GM19043 (cell line): ENCODE data around the gene PDGFC.
"Not testable (repeated sequence)": the region's sequence is repeated elsewhere in the genome, so short reads cannot be mapped to it uniquely, and the experiment has no call there.

Experiments used
- ATAC-seq: cut with Tn5 transposase; IDR thresholded peaks from one replicate; pipeline ENCODE4 v1.9.1; 2021; ENCODE audit warnings: low read depth; ENCODE audit not compliant: unreplicated experiment

Gene PDGFC

GRCh38 chr4:156953001-156953400, 18.6 kb downstream of the PDGFC start:
- no peak for ATAC-seq

DNA sequence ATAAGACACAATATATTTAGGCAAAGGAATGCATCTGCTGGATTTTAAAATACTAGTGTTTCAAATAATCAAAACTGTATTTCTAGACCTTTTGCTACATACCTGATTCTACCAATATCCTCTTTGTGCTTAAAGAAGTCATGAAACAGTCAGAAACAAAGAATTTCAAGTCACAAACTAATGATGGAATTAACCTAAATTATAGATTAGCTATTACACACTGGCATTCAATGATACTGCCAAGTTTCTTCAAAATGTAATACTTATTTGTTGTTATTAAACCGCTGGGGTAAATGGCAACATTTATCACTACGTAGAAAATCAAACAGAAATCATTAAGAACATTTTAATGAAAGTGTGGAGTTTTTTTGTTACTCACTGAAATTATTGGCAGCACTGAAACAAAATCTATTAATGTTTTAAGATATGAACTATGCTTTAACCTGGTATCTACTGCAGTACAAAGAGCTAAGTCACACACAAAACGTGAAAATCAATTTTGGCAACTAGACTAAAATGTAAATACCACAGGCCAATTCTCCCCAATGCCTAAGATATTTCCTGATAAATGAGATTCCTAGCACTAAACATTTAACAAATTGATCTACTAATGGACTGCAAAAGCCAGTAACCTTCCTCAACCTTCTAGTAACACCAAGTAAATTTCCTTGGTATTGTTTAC, 19.4 kb downstream of the PDGFC start:
- no peak for ATAC-seq

- no peak for ATAC-seq
Observed at GRCh38 chr4:156950948-156951347, 20.7 kb downstream of the PDGFC start.

DNA sequence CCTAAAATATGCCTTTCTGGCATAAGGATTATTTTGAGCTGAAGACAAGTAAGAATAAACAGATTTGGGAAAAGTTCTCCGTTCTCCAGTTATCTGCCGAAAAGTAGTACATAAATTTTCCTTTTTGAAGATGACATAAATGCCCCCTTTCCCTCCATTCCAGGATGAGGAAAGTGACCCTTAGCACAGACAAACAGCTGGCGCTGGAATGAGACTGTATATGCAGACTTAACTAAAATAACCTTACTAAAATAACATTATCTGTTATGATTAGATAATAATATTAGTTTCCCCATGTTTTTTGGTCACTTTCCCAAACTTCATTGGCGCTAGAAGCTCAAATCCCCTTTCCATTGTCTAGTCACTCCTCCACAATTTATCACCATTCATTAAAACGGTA, 21.5 kb downstream of the PDGFC start:
- ATAC-seq: no peak

DNA sequence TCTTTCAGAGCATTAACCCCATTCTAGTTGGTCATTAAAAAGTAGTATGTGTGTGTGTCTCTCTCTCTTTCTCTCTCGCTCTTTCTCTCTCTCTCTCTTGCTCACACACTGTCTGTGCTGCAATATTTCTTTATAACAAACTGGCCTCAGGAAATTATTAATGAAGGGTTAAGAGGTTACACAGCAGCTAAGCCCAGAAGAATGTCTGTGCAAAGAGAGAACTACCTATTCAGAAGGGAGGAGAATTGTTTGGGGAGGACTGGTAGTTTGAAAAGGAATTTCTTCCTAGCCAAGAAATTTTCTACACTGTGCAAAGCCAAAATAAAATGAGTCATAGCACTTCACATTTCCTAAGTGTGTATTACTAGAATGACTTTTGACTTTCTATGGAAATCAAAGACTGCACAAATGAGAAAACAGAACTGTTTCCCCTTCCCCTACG, 22.2 kb downstream of the PDGFC start:
- no peak for ATAC-seq

- ATAC-seq: no peak
Observed at GRCh38 chr4:156948738-156949137, 22.9 kb downstream of the PDGFC start.

DNA sequence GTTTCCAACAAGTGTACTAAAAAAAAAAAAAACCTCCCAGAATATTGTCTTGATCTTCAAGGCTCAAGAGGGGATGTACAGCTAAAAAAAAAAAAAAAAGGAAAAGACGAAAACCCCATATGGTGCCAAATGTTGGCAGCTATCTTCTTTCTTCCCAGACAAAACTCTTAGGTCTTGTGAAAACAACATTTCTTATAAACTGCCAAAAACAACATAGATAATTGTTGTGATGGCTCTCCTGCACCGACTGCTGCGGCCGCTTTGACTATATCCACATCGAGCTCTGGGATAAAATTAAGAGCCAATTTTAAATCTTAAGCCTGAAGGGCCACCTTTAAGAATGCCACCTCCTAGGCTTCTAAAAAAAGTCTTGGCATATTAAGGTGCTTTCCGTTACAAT, 23.5 kb downstream of the PDGFC start:
- no peak for ATAC-seq

DNA sequence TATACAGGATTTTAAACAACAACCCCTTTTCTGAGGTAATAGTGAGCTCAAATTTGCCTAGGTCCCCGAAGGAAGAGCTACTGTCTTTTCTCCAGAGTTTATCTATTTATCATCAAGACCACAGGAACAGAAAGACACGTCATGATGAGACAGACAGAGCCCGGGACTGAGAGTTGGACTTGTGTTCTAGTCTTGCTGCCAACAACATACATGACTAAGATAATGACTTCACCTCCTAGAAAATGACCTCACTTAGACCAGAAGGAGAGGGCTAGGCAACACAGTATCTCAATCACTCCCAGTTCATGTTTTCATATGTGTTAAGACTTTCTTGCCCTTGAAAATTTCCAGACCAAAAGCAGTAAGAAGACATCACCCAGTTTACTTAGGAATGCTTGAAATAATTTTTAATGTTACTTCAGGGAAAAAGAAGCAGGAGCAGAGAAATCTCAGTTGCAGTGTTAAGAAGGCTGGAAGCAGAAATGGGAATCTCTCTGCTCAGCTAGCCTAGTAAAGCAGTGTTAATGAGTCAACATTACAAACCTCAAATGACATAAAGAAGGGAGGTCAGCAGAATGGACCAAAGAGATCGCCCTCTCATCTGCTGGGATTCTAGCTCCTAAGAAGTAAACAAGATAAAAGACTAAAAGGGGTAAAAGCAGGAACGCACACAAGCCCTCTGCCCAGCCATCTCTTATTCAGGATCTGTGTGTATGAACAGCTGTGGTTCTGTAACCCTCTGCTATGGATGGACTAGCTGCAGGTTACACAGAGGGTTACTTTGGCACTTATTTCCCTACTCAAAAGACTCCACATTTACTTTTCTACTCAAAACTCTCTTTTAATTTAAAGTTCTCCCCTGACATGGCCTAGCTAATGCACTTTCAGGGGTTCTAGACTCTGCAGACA, 24.8 kb downstream of the PDGFC start:
- ATAC-seq: no peak

GRCh38 chr4:156945532-156945931, 26.1 kb downstream of the PDGFC start:
- no peak for ATAC-seq

DNA sequence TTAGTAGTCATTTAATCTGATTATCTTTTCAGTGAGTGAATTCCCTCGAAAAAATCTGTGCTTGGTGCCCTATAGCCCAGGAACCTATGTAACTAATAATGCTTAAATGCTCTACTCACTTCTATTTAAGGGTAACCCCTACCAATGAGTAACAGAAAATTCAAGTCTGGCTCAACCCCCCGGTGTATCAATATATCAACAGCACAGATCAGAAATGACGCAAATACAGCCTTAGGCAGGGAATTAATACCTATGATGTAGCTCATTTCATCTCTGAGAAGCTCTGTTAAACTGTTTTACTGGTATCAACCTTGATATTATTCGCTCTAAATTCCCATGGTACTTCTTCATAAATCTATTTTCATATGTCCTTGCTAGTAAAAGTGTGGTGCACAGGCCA, 28.6 kb downstream of the PDGFC start:
- ATAC-seq: no peak

DNA sequence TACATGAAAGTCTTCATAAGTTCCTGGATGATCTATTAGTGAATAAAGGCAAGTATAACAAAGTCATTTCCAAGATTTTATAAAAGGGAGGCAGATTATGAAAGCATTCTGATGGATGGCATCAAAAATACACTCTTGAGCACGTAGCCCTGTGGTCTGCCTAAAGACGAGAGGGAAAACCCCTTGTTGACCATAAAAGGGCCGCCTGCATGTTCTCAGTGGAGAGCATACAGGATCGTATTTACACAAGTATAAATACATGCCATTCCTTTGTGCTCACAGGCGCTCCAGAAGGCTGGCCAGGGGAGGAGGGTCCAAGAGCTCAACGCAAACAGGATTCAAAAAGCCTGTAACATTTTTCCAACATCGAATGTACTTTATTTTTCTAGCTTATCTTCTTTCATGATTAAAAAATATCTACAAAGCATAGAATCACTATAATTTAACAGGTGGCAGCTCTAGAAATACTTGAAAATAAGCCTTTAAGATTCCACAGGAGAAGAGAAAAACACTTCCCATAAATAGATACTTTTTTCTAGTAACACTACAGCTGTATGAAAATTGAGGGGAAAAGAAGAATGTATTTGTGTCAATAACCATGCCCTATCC, 29.6 kb downstream of the PDGFC start:
- ATAC-seq: no peak

DNA sequence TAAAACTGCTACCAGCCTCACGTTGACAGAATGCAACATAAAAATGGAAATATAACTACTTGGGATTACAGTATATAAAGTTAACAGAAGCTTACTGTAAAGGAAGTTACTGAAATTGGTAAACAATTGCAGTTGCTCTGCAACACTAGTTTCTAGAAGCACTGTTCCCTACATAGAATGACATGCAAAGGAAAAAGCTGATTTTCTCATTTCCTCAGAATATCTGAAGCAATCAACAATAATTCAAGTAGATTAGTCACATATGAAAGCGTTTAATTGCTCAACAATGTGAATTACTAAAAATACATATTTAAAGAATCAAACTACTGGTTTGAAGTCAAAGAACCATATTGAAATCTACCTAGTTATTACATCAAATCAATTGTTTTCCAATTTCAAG, 31.8 kb downstream of the PDGFC start:
- no peak for ATAC-seq

DNA sequence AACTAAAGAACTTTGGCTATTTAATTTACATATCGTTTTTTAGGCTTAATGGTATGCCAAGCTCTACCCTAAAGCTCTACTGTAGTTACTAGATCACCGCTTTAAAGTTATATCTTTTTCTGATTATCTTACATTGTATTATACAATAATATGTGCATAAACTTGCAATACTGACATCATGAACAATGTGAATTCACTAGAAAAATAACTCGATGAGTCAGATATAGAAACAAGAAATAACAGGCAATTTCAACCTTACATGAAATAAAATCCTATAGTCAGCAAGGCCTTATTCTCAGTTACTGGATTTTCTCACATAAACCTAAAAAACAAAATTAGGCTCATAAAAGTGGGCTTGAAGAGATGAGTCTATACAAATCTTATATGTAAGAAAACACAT, 32.5 kb downstream of the PDGFC start:
- ATAC-seq: no peak

- no peak for ATAC-seq
Observed at GRCh38 chr4:156934259-156934635, 37.4 kb downstream of the PDGFC start.

- ATAC-seq: no peak
Observed at GRCh38 chr4:156933633-156934258, 37.9 kb downstream of the PDGFC start.

DNA sequence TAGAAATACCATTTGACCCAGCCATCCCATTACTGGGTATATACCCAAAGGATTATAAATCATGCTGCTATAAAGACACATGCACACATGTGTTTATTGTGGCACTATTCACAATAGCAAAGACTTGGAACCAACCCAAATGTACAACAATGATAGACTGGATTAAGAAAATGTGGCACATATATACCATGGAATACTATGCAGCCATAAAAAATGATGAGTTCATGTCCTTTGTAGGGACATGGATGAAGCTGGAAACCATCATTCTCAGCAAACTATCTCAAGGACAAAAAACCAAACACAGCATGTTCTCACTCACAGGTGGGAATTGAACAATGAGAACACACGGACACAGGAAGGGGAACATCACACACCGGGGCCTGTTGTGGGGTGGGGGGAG, 39.2 kb downstream of the PDGFC start:
- not testable (repeated sequence) for ATAC-seq

DNA sequence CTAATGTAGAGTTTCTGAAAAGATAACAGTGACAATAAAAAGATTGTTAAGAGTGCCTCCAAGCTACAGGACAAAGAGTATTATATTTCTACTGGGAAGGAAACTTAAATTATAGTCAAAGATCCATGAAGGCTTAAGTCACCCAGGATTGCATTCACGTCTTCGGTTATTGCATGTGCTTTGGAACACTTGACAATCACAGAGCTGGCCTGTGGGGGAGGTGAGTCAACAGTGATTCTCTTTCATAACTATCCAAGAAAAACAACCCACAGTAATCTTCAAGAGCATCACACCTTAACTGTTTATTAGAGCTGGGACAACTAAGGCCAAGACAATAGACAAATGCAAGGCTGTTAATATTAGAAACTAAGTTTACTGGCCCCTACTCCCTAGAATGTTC, 40.3 kb downstream of the PDGFC start:
- no peak for ATAC-seq

- ATAC-seq: no peak
Observed at GRCh38 chr4:156929386-156930105, 42.1 kb downstream of the PDGFC start.

DNA sequence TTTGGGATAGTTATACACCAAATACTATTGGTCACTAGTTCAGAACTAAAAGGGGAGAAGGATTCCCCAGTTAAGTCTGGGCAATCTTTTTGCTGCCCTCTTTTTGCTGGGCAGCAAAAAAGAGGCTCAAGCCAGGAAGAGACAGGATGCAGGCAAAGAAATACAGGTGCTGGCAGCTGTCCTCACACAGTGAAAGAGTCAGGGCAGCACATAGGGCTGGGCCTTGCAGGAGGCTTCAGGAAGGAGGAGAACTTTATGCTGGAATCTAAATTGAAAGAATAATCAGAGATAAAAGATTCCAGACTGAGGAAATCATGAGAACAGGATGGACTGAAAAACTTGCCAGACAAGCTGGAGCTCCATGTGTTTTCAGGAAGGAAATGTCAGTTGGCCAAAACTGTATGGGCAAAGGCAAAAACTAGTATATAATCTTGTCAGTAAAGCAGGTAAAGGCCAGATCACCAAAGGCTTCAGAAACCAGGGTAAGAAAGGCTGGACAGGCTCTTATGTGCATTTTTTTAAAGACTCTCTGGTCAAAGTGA, 46.8 kb downstream of the PDGFC start:
- no peak for ATAC-seq

DNA sequence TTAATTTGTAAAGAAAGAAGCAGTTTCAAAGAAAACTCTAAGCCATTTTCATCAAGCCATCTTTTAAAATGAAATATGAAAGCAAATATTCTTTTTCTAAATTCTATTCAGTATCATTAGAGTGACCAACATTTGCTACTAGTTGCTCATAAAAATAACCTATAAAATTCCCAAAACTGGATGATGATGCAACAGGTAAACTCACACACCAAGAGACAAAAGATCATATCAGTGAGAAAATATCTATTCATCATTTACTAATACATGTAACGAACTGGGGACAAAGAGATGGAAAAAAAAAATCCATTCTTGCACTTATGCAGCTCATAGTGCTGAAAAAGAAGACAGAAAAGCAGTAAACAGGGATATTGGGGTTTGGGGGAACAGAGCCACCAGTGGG, 48.1 kb downstream of the PDGFC start:
- ATAC-seq: no peak
